ENCODE results near the gene TCHHL1. TPM values are rescaled to one million over a fixed set of nuclear protein-coding genes. Genes with fewer than 3 reads are reported as not detected.

Gene TCHHL1
- total and polyA plus RNA-seq, 2 of the 13 experiments (the other 11 are each of a cell fraction or from before 2014, with no cell fraction given) = not detected

DNA sequence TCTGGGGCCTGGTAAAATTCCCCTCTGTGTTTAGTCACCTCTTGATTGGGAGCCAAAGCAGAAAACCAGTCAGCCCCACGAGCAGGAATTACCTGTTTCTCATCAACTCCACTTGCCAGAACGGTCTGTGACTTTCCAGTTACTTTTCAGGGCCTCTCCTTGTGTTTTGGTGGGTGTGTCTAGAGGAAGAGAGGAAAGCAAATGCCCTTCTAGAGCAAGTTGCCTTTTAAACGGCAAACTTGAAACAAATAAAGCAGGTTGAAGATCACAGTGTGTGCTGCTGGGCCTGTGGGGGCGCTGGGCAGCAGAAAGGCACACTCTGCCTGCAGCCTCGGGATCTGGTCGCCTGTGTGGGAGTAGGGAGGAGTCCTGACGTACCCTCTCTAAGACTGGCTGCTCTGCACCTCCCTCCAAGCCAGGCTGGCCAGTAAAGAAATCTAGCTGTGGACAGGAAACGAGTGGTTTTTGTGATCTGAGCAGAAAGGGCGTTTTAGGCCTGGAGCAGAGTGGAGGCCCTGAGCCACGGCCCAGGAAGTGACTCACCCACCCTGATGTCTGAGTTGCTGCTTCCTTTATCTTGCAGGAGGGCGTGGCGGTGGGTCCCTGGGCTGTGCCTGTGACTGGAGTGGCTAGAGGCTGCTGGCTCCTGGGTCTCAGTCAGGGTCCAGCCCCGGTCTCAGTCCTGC lies 41.0 kb downstream of the TCHHL1 start (continued):
- TF ChIP-seq, protein P1, sequence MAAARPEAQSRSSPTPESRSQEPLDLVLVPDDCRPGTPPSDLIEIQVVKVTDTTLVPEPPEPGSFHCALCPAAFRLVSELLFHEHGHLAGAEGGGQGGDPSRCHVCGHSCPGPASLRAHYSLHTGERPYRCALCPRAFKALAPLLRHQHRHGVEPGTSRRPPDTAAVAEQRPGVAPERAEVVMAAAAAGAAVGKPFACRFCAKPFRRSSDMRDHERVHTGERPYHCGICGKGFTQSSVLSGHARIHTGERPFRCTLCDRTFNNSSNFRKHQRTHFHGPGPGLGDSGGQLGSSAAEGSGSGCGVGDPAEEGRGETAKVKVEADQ (CRISPR knock-in tag; IDR thresholded peaks at IDR 0.05; ENCODE audit: borderline replicate concordance) = no peak
- TF ChIP-seq ZNF547 (CRISPR knock-in tag; IDR thresholded peaks at IDR 0.05) (no peak), ZNF136 (CRISPR knock-in tag; IDR thresholded peaks at IDR 0.05; ENCODE audit: low read depth) (no peak), ZNF792 (CRISPR knock-in tag; IDR thresholded peaks at IDR 0.05) (0 out of 2 replicates have a peak, but pooled peaks have one; percentile 20), CEBPG (CRISPR knock-in tag; IDR thresholded peaks at IDR 0.05) (no peak), ZNF34 (CRISPR knock-in tag; IDR thresholded peaks at IDR 0.05; ENCODE audit: borderline replicate concordance) (no peak), BORCS8-MEF2B (CRISPR knock-in tag; IDR thresholded peaks at IDR 0.05) (no peak; the same call in 1 of the 2 replicates), PRMT3 (CRISPR knock-in tag; IDR thresholded peaks at IDR 0.05; ENCODE audit: borderline replicate concordance, low read depth) (no peak), ZNF616 (CRISPR knock-in tag; IDR thresholded peaks at IDR 0.05; ENCODE audit: low read depth) (no peak), HDAC1 (CRISPR knock-in tag; IDR thresholded peaks at IDR 0.05) (peak; percentile 78), CBX1 (IDR thresholded peaks at IDR 0.05; ENCODE audit: low read depth) (peak; percentile 69), YEATS2 (CRISPR knock-in tag; IDR thresholded peaks at IDR 0.05; ENCODE audit: borderline replicate concordance) (peak; percentile 25; the same call in 1 of the 2 replicates), ZNF569 (CRISPR knock-in tag; IDR thresholded peaks at IDR 0.05; ENCODE audit: borderline replicate concordance) (no peak), NCOA1 (CRISPR knock-in tag; IDR thresholded peaks at IDR 0.05) (no peak), ZNF788 (CRISPR knock-in tag; IDR thresholded peaks at IDR 0.05; ENCODE audit: borderline replicate concordance) (peak; percentile 54; the same call in 1 of the 2 replicates)
- TF ChIP-seq, protein P2, sequence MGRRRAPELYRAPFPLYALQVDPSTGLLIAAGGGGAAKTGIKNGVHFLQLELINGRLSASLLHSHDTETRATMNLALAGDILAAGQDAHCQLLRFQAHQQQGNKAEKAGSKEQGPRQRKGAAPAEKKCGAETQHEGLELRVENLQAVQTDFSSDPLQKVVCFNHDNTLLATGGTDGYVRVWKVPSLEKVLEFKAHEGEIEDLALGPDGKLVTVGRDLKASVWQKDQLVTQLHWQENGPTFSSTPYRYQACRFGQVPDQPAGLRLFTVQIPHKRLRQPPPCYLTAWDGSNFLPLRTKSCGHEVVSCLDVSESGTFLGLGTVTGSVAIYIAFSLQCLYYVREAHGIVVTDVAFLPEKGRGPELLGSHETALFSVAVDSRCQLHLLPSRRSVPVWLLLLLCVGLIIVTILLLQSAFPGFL (CRISPR knock-in tag; IDR thresholded peaks at IDR 0.05) = no peak
- TF ChIP-seq, protein P3, sequence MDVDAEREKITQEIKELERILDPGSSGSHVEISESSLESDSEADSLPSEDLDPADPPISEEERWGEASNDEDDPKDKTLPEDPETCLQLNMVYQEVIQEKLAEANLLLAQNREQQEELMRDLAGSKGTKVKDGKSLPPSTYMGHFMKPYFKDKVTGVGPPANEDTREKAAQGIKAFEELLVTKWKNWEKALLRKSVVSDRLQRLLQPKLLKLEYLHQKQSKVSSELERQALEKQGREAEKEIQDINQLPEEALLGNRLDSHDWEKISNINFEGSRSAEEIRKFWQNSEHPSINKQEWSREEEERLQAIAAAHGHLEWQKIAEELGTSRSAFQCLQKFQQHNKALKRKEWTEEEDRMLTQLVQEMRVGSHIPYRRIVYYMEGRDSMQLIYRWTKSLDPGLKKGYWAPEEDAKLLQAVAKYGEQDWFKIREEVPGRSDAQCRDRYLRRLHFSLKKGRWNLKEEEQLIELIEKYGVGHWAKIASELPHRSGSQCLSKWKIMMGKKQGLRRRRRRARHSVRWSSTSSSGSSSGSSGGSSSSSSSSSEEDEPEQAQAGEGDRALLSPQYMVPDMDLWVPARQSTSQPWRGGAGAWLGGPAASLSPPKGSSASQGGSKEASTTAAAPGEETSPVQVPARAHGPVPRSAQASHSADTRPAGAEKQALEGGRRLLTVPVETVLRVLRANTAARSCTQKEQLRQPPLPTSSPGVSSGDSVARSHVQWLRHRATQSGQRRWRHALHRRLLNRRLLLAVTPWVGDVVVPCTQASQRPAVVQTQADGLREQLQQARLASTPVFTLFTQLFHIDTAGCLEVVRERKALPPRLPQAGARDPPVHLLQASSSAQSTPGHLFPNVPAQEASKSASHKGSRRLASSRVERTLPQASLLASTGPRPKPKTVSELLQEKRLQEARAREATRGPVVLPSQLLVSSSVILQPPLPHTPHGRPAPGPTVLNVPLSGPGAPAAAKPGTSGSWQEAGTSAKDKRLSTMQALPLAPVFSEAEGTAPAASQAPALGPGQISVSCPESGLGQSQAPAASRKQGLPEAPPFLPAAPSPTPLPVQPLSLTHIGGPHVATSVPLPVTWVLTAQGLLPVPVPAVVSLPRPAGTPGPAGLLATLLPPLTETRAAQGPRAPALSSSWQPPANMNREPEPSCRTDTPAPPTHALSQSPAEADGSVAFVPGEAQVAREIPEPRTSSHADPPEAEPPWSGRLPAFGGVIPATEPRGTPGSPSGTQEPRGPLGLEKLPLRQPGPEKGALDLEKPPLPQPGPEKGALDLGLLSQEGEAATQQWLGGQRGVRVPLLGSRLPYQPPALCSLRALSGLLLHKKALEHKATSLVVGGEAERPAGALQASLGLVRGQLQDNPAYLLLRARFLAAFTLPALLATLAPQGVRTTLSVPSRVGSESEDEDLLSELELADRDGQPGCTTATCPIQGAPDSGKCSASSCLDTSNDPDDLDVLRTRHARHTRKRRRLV (CRISPR knock-in tag; IDR thresholded peaks at IDR 0.05) = no peak
- TF ChIP-seq, protein P4, sequence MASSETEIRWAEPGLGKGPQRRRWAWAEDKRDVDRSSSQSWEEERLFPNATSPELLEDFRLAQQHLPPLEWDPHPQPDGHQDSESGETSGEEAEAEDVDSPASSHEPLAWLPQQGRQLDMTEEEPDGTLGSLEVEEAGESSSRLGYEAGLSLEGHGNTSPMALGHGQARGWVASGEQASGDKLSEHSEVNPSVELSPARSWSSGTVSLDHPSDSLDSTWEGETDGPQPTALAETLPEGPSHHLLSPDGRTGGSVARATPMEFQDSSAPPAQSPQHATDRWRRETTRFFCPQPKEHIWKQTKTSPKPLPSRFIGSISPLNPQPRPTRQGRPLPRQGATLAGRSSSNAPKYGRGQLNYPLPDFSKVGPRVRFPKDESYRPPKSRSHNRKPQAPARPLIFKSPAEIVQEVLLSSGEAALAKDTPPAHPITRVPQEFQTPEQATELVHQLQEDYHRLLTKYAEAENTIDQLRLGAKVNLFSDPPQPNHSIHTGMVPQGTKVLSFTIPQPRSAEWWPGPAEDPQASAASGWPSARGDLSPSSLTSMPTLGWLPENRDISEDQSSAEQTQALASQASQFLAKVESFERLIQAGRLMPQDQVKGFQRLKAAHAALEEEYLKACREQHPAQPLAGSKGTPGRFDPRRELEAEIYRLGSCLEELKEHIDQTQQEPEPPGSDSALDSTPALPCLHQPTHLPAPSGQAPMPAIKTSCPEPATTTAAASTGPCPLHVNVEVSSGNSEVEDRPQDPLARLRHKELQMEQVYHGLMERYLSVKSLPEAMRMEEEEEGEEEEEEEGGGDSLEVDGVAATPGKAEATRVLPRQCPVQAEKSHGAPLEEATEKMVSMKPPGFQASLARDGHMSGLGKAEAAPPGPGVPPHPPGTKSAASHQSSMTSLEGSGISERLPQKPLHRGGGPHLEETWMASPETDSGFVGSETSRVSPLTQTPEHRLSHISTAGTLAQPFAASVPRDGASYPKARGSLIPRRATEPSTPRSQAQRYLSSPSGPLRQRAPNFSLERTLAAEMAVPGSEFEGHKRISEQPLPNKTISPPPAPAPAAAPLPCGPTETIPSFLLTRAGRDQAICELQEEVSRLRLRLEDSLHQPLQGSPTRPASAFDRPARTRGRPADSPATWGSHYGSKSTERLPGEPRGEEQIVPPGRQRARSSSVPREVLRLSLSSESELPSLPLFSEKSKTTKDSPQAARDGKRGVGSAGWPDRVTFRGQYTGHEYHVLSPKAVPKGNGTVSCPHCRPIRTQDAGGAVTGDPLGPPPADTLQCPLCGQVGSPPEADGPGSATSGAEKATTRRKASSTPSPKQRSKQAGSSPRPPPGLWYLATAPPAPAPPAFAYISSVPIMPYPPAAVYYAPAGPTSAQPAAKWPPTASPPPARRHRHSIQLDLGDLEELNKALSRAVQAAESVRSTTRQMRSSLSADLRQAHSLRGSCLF (CRISPR knock-in tag; IDR thresholded peaks at IDR 0.05; ENCODE audit: borderline replicate concordance) = no peak

Measured in HepG2 (cell line).